Neural cell (in vitro differentiated cells): ENCODE results near the gene TOGARAM1. TPM values are rescaled to one million over a fixed set of nuclear protein-coding genes. Genes with fewer than 3 reads are reported as not detected.
A peak's percentile ranks its signal among the peaks of the same experiment; 100 is the strongest.

Source experiments
- H2AFZ ChIP-seq: fragments of 200-600, 300-800 bp; sonication (generic), shearing (Covaris generic); 2 replicates; pipeline ENCODE4 v1.6.0; 2014; ENCODE audit warnings: low read depth, mild to moderate bottlenecking, antibody characterized with exemption, low read length, moderate library complexity
- H3F3A ChIP-seq: fragments of 200-600 bp; shearing (Covaris generic); 2 replicates; pipeline ENCODE4 v1.6.1; 2016; ENCODE audit warnings: mild to moderate bottlenecking, moderate library complexity, mixed read lengths, antibody characterized with exemption, low read length; ENCODE audit not compliant: insufficient read depth, poor library complexity, severe bottlenecking
- H3K27ac ChIP-seq: fragments of 200-600, 300-800 bp; sonication (generic), shearing (Covaris generic); 2 replicates; pipeline ENCODE4 v1.5.1; 2014; ENCODE audit warnings: mild to moderate bottlenecking, low read length, moderate library complexity
- H3K27me3 ChIP-seq: fragments of 300-800, 200-600 bp; sonication (generic), shearing (Covaris generic); 2 replicates; pipeline ENCODE4 v1.6.0; 2014; ENCODE audit warnings: mild to moderate bottlenecking, low read depth, low read length, moderate library complexity; ENCODE audit not compliant: insufficient read depth
- H3K36me3 ChIP-seq: fragments of 300-800, 200-600 bp; sonication (generic), shearing (Covaris generic); 2 replicates; pipeline ENCODE4 v1.5.1; 2014; ENCODE audit warnings: mild to moderate bottlenecking, antibody characterized with exemption, low read length, moderate library complexity; ENCODE audit not compliant: insufficient read depth
- H3K4me2 ChIP-seq: fragments of 300-800, 200-600 bp; sonication (generic), shearing (Covaris generic); 2 replicates; pipeline ENCODE4 v1.6.0; 2014; ENCODE audit warnings: mild to moderate bottlenecking, low read length
- H3K4me3 ChIP-seq: fragments of 300-800, 200-600 bp; sonication (generic), shearing (Covaris generic); 2 replicates; pipeline ENCODE4 v1.5.1; 2014; ENCODE audit warnings: mild to moderate bottlenecking, low read length, moderate library complexity
- H3K79me2 ChIP-seq: fragments of 200-600 bp; shearing (Covaris generic); replicated peaks from 2 replicates; pipeline ENCODE4 v1.6.0; 2014; ENCODE audit warnings: mild to moderate bottlenecking, low read length, moderate library complexity; ENCODE audit not compliant: insufficient read depth
- H3K9ac ChIP-seq: fragments of 300-800, 200-600 bp; sonication (generic), shearing (Covaris generic); 2 replicates; pipeline ENCODE4 v1.6.1; 2016; ENCODE audit warnings: mild to moderate bottlenecking, low read length, mixed read lengths
- H3K9me2 ChIP-seq: fragments of 200-600 bp; shearing (Covaris generic); 2 replicates; pipeline ENCODE4 v1.6.1; 2016; ENCODE audit warnings: mild to moderate bottlenecking, low read length, mixed read lengths; ENCODE audit not compliant: insufficient read depth
- H3K9me3 ChIP-seq: fragments of 200-600, 300-800 bp; sonication (generic), shearing (Covaris generic); 2 replicates; pipeline ENCODE4 v1.6.1; 2016; ENCODE audit warnings: mild to moderate bottlenecking, mixed run types, low read length, moderate library complexity, mixed read lengths
- H4K20me1 ChIP-seq: fragments of 200-600 bp; shearing (Covaris generic); 2 replicates; pipeline ENCODE4 v1.6.1; 2016; ENCODE audit warnings: mild to moderate bottlenecking, mixed run types; ENCODE audit not compliant: insufficient read depth
- EP300 ChIP-seq: fragments of 450-650 bp; conservative IDR thresholded peaks from 2 replicates; pipeline ENCODE4 v1.6.1; 2014; ENCODE audit warnings: antibody characterized with exemption, mild to moderate bottlenecking, moderate library complexity; ENCODE audit not compliant: poor library complexity, severe bottlenecking
- EZH2 ChIP-seq: fragments of 200-600, 300-800 bp; shearing (Covaris generic), sonication (generic); IDR thresholded peaks from 2 replicates; pipeline ENCODE4 v1.6.1; 2014; ENCODE audit warnings: antibody characterized with exemption, low read length, borderline replicate concordance, mild to moderate bottlenecking; ENCODE audit not compliant: insufficient read depth, poor library complexity, severe bottlenecking
- MXI1 ChIP-seq: fragments of 450-650 bp; conservative IDR thresholded peaks from 2 replicates; pipeline ENCODE4 v1.6.1; 2014; ENCODE audit warnings: antibody characterized with exemption, mild to moderate bottlenecking; ENCODE audit not compliant: poor library complexity, severe bottlenecking
- POLR2AphosphoS5 ChIP-seq: IDR thresholded peaks from 2 replicates; pipeline ENCODE4 v1.6.1; 2012
- RAD21 ChIP-seq: fragments of 450-650 bp; conservative IDR thresholded peaks from 2 replicates; pipeline ENCODE4 v1.6.1; 2014; ENCODE audit warnings: antibody characterized with exemption, mild to moderate bottlenecking, moderate library complexity
- SMC3 ChIP-seq: fragments of 450-650 bp; conservative IDR thresholded peaks from 2 replicates; pipeline ENCODE4 v1.6.1; 2014; ENCODE audit warnings: antibody characterized with exemption, mild to moderate bottlenecking, moderate library complexity; ENCODE audit not compliant: poor library complexity
- TAF1 ChIP-seq: IDR thresholded peaks from 2 replicates; pipeline ENCODE4 v1.6.1; 2012; ENCODE audit warnings: low read depth
- polyA plus RNA-seq: library from polyadenylated mRNA; depleted of rRNA; stranded (reverse); fragments of >200 nt; gene quantifications from 2 replicates; pipeline ENCODE4 v1.2.3, GENCODE V29; 2014
- TF ChIP-seq, protein P1 (sequence below): fragments of 450-650 bp; IDR thresholded peaks from 2 replicates; pipeline ENCODE4 v1.5.1; 2014; ENCODE audit warnings: antibody characterized with exemption, mild to moderate bottlenecking, moderate library complexity; ENCODE audit not compliant: poor library complexity, severe bottlenecking
- TF ChIP-seq, protein P2 (sequence below): IDR thresholded peaks from 2 replicates; pipeline ENCODE4 v1.6.1; 2012; ENCODE audit warnings: borderline replicate concordance

TOGARAM1 gene
- polyA plus RNA-seq, 1 donor from 2014 or later = 23.8 TPM

- TF ChIP-seq MXI1 = peak; percentile 52
- TF ChIP-seq, protein P1, sequence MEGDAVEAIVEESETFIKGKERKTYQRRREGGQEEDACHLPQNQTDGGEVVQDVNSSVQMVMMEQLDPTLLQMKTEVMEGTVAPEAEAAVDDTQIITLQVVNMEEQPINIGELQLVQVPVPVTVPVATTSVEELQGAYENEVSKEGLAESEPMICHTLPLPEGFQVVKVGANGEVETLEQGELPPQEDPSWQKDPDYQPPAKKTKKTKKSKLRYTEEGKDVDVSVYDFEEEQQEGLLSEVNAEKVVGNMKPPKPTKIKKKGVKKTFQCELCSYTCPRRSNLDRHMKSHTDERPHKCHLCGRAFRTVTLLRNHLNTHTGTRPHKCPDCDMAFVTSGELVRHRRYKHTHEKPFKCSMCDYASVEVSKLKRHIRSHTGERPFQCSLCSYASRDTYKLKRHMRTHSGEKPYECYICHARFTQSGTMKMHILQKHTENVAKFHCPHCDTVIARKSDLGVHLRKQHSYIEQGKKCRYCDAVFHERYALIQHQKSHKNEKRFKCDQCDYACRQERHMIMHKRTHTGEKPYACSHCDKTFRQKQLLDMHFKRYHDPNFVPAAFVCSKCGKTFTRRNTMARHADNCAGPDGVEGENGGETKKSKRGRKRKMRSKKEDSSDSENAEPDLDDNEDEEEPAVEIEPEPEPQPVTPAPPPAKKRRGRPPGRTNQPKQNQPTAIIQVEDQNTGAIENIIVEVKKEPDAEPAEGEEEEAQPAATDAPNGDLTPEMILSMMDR = no peak
- TF ChIP-seq, protein P2, sequence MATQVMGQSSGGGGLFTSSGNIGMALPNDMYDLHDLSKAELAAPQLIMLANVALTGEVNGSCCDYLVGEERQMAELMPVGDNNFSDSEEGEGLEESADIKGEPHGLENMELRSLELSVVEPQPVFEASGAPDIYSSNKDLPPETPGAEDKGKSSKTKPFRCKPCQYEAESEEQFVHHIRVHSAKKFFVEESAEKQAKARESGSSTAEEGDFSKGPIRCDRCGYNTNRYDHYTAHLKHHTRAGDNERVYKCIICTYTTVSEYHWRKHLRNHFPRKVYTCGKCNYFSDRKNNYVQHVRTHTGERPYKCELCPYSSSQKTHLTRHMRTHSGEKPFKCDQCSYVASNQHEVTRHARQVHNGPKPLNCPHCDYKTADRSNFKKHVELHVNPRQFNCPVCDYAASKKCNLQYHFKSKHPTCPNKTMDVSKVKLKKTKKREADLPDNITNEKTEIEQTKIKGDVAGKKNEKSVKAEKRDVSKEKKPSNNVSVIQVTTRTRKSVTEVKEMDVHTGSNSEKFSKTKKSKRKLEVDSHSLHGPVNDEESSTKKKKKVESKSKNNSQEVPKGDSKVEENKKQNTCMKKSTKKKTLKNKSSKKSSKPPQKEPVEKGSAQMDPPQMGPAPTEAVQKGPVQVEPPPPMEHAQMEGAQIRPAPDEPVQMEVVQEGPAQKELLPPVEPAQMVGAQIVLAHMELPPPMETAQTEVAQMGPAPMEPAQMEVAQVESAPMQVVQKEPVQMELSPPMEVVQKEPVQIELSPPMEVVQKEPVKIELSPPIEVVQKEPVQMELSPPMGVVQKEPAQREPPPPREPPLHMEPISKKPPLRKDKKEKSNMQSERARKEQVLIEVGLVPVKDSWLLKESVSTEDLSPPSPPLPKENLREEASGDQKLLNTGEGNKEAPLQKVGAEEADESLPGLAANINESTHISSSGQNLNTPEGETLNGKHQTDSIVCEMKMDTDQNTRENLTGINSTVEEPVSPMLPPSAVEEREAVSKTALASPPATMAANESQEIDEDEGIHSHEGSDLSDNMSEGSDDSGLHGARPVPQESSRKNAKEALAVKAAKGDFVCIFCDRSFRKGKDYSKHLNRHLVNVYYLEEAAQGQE = peak; percentile 77
- no peak for TF ChIP-seq TAF1
- TF ChIP-seq RAD21 = no peak
- TF ChIP-seq EZH2 = no peak
- peak; percentile 43 for TF ChIP-seq SMC3
- peak; percentile 70 for TF ChIP-seq POLR2AphosphoS5
- peak; percentile 95 for TF ChIP-seq EP300
- H3K36me3 ChIP-seq = no peaks in the 10 kb centered on the region
- H3K4me3 ChIP-seq = peak overlapping the region; percentile 46
Measured at GRCh38 chr14:44988694-44989093, 26.7 kb downstream of the TOGARAM1 start.

GRCh38 chr14:44989497-44990440 is 27.8 kb downstream of the TOGARAM1 start:
- peak overlapping the region; percentile 46 for H3K4me3 ChIP-seq

More at GRCh38 chr14:44988694-44989093, 26.7 kb downstream of the TOGARAM1 start:
- Histone ChIP-seq H3K9ac (peak overlapping the region; percentile 46), H3K79me2 (peaks cover 17% of the 10 kb centered on the region), H3F3A (no peaks in the 10 kb centered on the region), H3K27me3 (no peaks in the 10 kb centered on the region), H3K9me2 (no peaks in the 10 kb centered on the region), H2AFZ (no peak overlapping the region), H4K20me1 (no peaks in the 10 kb centered on the region), H3K27ac (peak overlapping the region; percentile 90), H3K4me2 (peak overlapping the region; percentile 7), H3K9me3 (no peaks in the 10 kb centered on the region)

More at GRCh38 chr14:44989497-44990440, 27.8 kb downstream of the TOGARAM1 start:
- H2AFZ ChIP-seq = no peak overlapping the region
- H3K27me3 ChIP-seq = no peaks in the 10 kb centered on the region
- H3K9me2 ChIP-seq = no peaks in the 10 kb centered on the region
- no peak overlapping the region for H3K9ac ChIP-seq
- H3K27ac ChIP-seq = peak overlapping the region; percentile 90
- no peaks in the 10 kb centered on the region for H3F3A ChIP-seq
- peak overlapping the region; percentile 7 for H3K4me2 ChIP-seq
- no peaks in the 10 kb centered on the region for H3K36me3 ChIP-seq
- peaks cover 19% of the 10 kb centered on the region for H3K79me2 ChIP-seq
- H3K9me3 ChIP-seq = no peaks in the 10 kb centered on the region
- TF ChIP-seq TAF1 = no peak
- no peak for TF ChIP-seq RAD21
- no peak for TF ChIP-seq POLR2AphosphoS5
- TF ChIP-seq EP300 = no peak
- TF ChIP-seq, protein P1 = no peak
- no peak for TF ChIP-seq SMC3
- H4K20me1 ChIP-seq = no peaks in the 10 kb centered on the region
